ENCODE measurements around the gene PPARA. TPM values are rescaled to one million over a fixed set of nuclear protein-coding genes. Genes with fewer than 3 reads are reported as not detected.

The PPARA gene
- polyA plus RNA-seq, 1 of the 3 experiments (the other 2 are of a cell fraction), result 4.5 TPM

DNA sequence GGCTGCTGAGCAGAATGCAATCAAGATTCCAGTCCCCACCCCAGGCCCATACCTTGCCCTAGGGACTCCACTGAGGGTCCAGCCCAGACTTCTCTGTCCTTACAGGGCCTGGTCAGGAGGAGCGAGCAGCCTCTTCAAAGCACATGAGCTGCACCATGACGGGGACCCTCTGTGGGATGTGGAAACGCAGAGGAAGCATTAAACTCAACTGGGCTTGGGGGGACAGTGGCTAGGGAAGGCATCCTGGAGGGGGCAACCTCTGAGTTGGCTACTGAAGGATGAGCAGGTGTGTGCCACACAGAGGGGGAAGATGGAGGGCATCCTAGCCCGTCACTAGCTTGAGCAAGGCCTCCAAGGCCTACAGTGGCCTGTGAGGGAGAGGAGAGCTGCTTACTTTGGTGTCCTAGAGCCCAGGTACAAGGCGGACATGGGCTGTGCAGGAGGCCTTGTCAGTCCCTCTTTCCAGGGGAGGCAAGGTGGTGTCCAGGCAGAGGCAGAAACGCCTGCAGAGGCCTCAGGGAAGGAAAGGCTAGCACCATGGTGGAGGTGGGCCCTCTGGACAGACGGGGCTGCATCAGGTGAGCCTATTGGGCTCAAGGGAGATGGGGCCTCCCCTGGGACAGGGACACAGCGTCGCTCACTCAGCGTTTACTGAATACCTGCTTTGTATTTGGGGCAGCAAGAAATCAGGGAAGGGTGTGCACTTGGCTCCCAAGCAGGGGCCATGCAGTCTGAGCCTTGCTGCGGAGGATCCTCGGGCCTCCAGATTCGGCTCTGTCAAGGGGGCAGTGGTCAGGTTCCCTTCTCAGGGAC, 131.7 kb downstream of the PPARA start:
- no peak for DNase-seq
- Histone ChIP-seq H3K4me1 (ENCODE audit: control insufficient read depth in 1 of 2, insufficient read depth in 2 of 2, low read depth in 1 of 2, low read length in 1 of 2) (no peaks in the 10 kb centered on the region), H4K20me1 (ENCODE audit: insufficient read depth) (no peaks in the 10 kb centered on the region), H3K36me3 (replicated peaks in 1 of 2; ENCODE audit: control insufficient read depth in 1 of 2, insufficient read depth in 2 of 2, low read length in 1 of 2) (peaks cover 12 to 64% of the 10 kb centered on the region in 2 experiments), H3K27me3 (ENCODE audit: insufficient read depth) (no peaks in the 10 kb centered on the region), H3F3A (replicated peaks; ENCODE audit: insufficient read depth) (no peaks in the 10 kb centered on the region), H3K9me2 (no peaks in the 10 kb centered on the region), H3K4me3 (ENCODE audit: low read depth in 2 of 2, low read length in 1 of 2) (no peak overlapping the region), H3K9me3 (no peaks in the 10 kb centered on the region), H3K27ac (ENCODE audit: low read depth in 2 of 2, low read length in 1 of 2) (no peak overlapping the region), H3K79me2 (ENCODE audit: insufficient read depth) (no peaks in the 10 kb centered on the region), H3K9ac (no peak overlapping the region), H2AFZ (ENCODE audit: low read depth) (no peak overlapping the region), H3K4me2 (no peak overlapping the region)
- CTCF ChIA-PET, result interaction anchor here (2.3 kb wide), 1 partner anchor 160 kb away, joined by 6 read pairs; no protein-coding TSS in a partner anchor
- POLR2A ChIA-PET, result no interaction called here
- WGBS (ENCODE audit: low lambda C conversion rate), result 96% methylated on average over 5 of the region's 13 CpGs
- TF ChIP-seq JUND (IDR thresholded peaks at IDR 0.05) (no peak), RXRA (IDR thresholded peaks at IDR 0.05; ENCODE audit: borderline replicate concordance, low read depth) (no peak), GATA2 (CRISPR knock-in tag; IDR thresholded peaks at IDR 0.05) (no peak), TCF12 (IDR thresholded peaks at IDR 0.05) (no peak), TEAD4 (IDR thresholded peaks at IDR 0.05; ENCODE audit: borderline replicate concordance, insufficient read depth) (no peak), TAF1 (IDR thresholded peaks at IDR 0.05; ENCODE audit: borderline replicate concordance, low read depth, low read length) (no peak), SIN3A (IDR thresholded peaks at IDR 0.05; ENCODE audit: borderline replicate concordance, low read depth, low read length) (no peak), YY1 (IDR thresholded peaks at IDR 0.05; ENCODE audit: low read depth) (no peak), FOXJ3 (CRISPR knock-in tag; IDR thresholded peaks at IDR 0.05) (no peak), GABPA (IDR thresholded peaks at IDR 0.05; ENCODE audit: low read depth) (no peak), NFIC (IDR thresholded peaks at IDR 0.05; ENCODE audit: borderline replicate concordance) (no peak), FOXM1 (IDR thresholded peaks at IDR 0.05; ENCODE audit: low read depth) (no peak), MEF2A (IDR thresholded peaks at IDR 0.05; ENCODE audit: borderline replicate concordance, low read depth) (no peak), ELF1 (IDR thresholded peaks at IDR 0.05) (no peak), RFX5 (IDR thresholded peaks at IDR 0.05; ENCODE audit: low read length) (no peak), SMC3 (IDR thresholded peaks at IDR 0.05; ENCODE audit: low read depth, low read length) (no peak), FOSL2 (IDR thresholded peaks at IDR 0.05; ENCODE audit: borderline replicate concordance, low read depth) (no peak), CHD2 (IDR thresholded peaks at IDR 0.05; ENCODE audit: low read length, partially characterized antibody) (no peak), MXI1 (IDR thresholded peaks at IDR 0.05; ENCODE audit: low read depth, low read length) (no peak), USF1 (IDR thresholded peaks at IDR 0.05; ENCODE audit: borderline replicate concordance, low read depth) (no peak)

DNA sequence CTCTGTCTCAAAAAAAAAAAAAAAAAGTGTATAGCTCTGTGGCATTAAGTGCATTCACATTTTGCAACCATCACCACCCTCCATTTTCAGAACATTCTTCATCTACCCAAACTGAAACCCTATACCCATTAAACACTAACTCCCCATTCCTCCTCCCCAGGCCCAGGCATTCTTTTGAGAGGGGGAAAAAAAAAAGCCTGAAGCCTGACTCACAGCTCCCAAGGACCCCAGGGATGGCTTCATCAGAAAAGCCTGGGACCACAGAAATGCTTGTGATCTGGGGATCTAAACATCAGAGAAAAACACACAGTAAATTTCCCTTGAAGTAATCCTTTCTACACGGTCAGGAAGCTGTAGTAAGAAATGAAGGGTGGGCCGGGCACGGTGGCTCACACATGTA, 135.7 kb downstream of the PPARA start:
- CTCF ChIA-PET, result interaction anchor here (0.6 to 1.5 kb wide), 2 partner anchors 134 to 163 kb away, joined by 3 to 4 read pairs; no protein-coding TSS in a partner anchor
- H3K4me1 ChIP-seq (ENCODE audit: control insufficient read depth in 1 of 2, insufficient read depth in 2 of 2, low read depth in 1 of 2, low read length in 1 of 2), result no peaks in the 10 kb centered on the region
- 95% methylated on average over 3 of the region's 3 CpGs for WGBS (ENCODE audit: low lambda C conversion rate)

More for the DNA sequence above, 135.7 kb downstream of the PPARA start:
- Histone ChIP-seq H3K36me3 (replicated peaks in 1 of 2; ENCODE audit: control insufficient read depth in 1 of 2, insufficient read depth in 2 of 2, low read length in 1 of 2) (peaks cover 9 to 41% of the 10 kb centered on the region in 2 experiments), H3K4me3 (ENCODE audit: low read depth in 2 of 2, low read length in 1 of 2) (no peak overlapping the region), H2AFZ (ENCODE audit: low read depth) (no peak overlapping the region), H3K9ac (no peak overlapping the region), H3F3A (replicated peaks; ENCODE audit: insufficient read depth) (no peaks in the 10 kb centered on the region), H3K79me2 (ENCODE audit: insufficient read depth) (no peaks in the 10 kb centered on the region), H3K9me3 (no peaks in the 10 kb centered on the region), H3K27me3 (ENCODE audit: insufficient read depth) (no peaks in the 10 kb centered on the region), H4K20me1 (ENCODE audit: insufficient read depth) (no peaks in the 10 kb centered on the region), H3K9me2 (no peaks in the 10 kb centered on the region), H3K4me2 (no peak overlapping the region), H3K27ac (ENCODE audit: low read depth in 2 of 2, low read length in 1 of 2) (no peak overlapping the region)
- DNase-seq, result no peak
- POLR2A ChIA-PET, result interaction anchor here (2.9 kb wide), 1 partner anchor 10 kb away, joined by 8 read pairs; the partner anchor contains the start of gene GTSE1
- TF ChIP-seq SMC3 (IDR thresholded peaks at IDR 0.05; ENCODE audit: low read depth, low read length) (no peak), ZBTB33 (IDR thresholded peaks at IDR 0.05; ENCODE audit: borderline replicate concordance, low read depth) (no peak), REST (IDR thresholded peaks at IDR 0.05; ENCODE audit: low read depth, low read length) (no peak), RCOR1 (IDR thresholded peaks at IDR 0.05; ENCODE audit: low read length) (no peak), TAF1 (IDR thresholded peaks at IDR 0.05; ENCODE audit: borderline replicate concordance, low read depth, low read length) (no peak), TEAD4 (IDR thresholded peaks at IDR 0.05; ENCODE audit: borderline replicate concordance, insufficient read depth) (no peak)
